ENCODE data around the gene CD59. TPM values are rescaled to one million over a fixed set of nuclear protein-coding genes. Genes with fewer than 3 reads are reported as not detected.

Gene CD59, protein sequence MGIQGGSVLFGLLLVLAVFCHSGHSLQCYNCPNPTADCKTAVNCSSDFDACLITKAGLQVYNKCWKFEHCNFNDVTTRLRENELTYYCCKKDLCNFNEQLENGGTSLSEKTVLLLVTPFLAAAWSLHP
- total RNA-seq = 100 to 1,000 TPM; 327 to 685 (median 490) TPM

DNA sequence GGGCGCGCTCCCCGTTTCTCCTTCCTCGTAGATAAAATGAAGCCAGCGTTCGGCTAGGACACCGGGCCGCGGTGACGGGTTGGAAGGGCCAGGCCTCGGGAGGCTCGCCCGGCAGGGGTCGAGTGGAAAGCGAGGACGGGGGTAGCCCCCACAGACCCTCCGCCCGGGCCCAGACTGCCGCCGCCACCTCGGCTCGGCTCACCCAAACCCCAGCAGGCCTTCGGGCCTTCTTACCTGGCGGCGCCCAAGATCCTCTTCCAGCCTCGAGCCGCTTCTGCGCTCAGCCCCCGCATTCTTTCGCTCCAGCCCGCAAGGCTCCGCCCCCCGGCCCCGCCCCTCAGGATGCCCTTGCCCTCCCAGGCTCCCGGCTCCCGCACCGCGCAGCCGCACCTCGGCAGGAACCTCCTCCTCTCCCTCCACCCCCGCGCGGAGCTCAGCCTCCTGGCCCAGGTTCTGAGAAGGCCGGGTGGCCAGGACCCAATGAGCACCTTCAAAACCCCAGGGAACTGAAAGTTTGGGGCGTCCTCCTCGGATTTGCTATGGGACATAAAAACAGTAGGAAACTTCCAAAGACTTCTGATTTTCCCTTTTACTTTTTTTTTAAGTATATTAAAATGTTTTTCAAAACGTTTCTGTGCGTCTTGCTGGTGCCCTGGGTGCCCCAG is at the start of gene CD59:
Gene CD59 (minus strand): TSS at position 276 of the 665 bp plus-strand sequence. CDS start 13,978 bp downstream, outside the sequence.
- peak; percentile 95 for ATAC-seq (ENCODE audit: low FRiP score)
- TF ChIP-seq, protein P1, sequence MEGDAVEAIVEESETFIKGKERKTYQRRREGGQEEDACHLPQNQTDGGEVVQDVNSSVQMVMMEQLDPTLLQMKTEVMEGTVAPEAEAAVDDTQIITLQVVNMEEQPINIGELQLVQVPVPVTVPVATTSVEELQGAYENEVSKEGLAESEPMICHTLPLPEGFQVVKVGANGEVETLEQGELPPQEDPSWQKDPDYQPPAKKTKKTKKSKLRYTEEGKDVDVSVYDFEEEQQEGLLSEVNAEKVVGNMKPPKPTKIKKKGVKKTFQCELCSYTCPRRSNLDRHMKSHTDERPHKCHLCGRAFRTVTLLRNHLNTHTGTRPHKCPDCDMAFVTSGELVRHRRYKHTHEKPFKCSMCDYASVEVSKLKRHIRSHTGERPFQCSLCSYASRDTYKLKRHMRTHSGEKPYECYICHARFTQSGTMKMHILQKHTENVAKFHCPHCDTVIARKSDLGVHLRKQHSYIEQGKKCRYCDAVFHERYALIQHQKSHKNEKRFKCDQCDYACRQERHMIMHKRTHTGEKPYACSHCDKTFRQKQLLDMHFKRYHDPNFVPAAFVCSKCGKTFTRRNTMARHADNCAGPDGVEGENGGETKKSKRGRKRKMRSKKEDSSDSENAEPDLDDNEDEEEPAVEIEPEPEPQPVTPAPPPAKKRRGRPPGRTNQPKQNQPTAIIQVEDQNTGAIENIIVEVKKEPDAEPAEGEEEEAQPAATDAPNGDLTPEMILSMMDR (IDR thresholded peaks at IDR 0.05) = no peak
- peak; percentile 90 for DNase-seq (ENCODE audit: low spot score)

DNA sequence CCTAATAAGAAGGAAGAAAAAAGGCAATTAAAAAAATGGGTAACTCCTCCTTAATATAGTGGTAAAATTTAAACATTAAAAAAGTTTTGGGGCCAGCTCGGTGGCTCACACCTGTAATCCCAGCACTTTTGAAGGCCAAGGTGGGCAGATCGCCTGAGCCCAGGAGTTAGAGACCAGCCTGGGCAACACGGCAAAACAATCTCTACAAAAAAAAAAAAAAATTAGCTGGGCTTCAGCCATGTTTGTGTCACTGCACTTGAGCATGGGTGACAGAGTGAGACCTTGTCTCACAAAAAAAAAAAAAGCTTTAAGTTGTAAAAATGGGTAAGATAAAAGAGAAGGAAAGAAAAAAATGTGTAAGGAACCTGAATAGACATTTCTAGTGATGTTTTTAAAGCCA is 49.4 kb upstream of the CD59 start:
- TF ChIP-seq, protein P1 (IDR thresholded peaks at IDR 0.05) = no peak
- no peak for DNase-seq (ENCODE audit: low spot score)
- no peak for ATAC-seq (ENCODE audit: low FRiP score)

DNA sequence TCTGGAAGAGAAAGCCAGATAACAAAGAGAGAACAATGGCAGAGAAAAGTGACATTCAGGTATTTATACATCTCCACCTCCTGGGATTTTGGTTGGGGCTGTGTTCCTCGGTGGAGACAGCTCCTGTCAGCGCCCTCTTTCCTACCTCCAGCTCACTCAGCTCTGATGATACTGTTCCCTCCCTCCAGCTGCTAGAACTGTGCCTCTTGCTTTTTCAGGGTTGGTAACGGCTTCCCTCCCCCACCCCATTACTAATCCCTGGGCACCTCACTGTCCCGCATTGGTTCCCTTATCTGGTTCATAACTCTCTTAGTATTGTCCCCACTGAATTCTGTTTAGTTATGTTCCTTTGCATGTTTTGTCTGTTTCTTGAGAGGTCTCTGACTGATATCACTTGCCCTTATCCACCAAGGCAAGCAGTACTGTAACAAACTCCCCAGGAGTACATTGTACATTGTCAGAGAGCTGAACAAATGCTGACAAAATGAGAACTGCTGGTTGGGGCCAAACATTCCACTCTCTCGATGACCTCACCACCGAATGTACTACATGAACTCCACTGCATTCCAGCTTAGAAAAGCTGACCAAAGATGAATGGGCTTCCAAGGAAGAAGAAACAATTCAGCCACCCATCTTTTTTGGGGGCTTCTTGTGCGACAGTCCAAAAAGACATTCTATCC is 43.8 kb upstream of the CD59 start:
- TF ChIP-seq, protein P1 (IDR thresholded peaks at IDR 0.05) = no peak
- ATAC-seq (ENCODE audit: low FRiP score) (no peak), DNase-seq (ENCODE audit: low spot score) (no peak)

DNA sequence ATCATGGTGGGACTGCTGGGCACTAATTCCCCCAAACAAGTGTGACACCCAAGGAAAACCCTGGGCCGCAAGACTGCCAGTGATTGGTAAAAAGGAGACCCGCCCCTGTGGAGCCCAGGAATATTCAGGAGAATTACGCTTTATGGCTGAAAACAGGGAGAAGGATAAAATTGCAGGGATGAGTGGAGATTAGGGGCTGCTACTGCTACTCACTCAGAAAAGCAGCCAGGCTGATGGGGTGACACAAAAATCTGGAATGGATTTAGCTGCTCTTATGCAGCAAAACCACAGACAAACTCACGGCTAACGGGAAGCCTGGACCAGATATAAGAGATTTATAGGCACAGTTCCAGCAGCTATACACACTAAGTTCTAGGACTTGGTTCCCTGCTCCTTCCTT is 42.5 kb upstream of the CD59 start:
- DNase-seq (ENCODE audit: low spot score) = no peak
- TF ChIP-seq, protein P1 (IDR thresholded peaks at IDR 0.05) = no peak
- no peak for ATAC-seq (ENCODE audit: low FRiP score)

DNA sequence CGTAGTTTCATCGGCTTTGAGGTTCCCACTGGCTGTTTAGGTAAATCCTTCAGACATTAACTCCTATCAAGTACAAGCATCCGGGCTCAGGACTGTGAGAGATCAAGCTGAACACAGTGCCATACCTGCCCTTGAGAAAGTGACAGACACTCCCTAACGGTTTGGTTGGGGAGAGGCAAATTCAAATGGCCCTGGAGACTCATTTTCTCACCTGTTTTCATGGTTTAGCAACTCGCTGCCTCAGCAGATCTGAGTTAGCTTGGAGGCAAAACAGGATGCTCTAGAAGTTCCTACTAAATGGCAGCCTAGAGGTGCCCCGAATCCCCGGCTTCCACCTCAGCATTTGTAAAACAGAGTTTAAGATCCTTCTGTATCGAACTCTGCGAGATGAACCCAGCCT is 41.7 kb upstream of the CD59 start:
- TF ChIP-seq, protein P1 (IDR thresholded peaks at IDR 0.05) = no peak
- ATAC-seq (ENCODE audit: low FRiP score) = no peak

DNA sequence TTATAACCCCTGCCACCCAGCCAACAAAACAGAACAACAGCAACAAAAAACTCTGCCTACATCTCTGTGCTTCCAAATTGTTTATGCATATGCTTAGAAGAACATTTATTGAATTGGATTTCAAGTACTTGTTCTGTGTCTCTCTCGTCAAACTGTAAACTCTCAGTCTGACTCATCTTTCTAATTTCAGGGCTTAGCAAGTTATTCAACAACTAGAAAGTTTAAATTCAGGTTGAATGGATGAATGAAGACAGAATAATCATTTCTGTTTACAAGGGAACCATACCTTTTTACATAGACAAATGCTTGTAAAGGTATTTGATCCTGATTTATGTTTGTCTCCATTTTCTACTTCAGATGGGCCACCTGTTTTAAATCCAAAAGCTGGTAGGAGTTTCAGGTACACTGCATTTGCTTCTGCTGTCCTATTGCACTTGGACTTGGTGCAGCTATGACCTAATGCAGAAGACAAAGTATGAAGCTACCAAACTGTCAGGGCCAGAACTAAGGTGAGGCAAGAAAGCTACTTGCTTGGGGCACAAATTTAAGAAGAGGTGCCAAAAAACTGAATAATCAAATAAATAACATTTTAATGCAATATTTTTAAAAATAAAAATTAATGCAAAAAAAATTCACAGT is 39.7 kb upstream of the CD59 start:
- no peak for DNase-seq (ENCODE audit: low spot score)
- TF ChIP-seq, protein P1 (IDR thresholded peaks at IDR 0.05) = no peak
- ATAC-seq (ENCODE audit: low FRiP score) = no peak

More for the DNA sequence above, 41.7 kb upstream of the CD59 start:
- no peak for DNase-seq (ENCODE audit: low spot score)

All from omental fat pad (tissue), 4 donors.